GM21619 (cell line): Measurements from ENCODE around the gene TECPR2.
"Not testable (repeated sequence)": the region's sequence is repeated elsewhere in the genome, so short reads cannot be mapped to it uniquely, and the experiment has no call there.

Experiments used
- ATAC-seq: cut with Tn5 transposase; IDR thresholded peaks from one replicate; pipeline ENCODE4 v1.9.1; 2021; ENCODE audit not compliant: unreplicated experiment

The TECPR2 gene

DNA sequence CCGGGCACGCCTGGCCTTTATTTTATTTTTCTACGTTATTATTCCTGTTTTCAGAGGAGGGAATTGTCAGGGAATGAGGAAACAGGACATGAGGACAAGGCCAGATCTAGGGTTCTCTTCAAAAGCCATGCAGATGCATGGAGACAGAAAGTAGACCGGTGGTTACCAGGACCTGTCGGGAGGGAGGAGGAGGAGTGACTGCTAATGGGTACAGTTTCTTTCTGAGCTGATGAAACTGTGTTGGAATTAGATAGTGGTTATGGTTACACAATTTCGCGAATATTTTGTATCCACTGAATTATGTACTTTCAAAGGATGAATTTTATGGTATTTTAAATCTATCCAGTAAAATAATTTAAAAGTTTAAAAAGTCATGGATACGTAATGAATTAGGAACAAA lies 31.9 kb upstream of the TECPR2 start:
- no peak for ATAC-seq

DNA sequence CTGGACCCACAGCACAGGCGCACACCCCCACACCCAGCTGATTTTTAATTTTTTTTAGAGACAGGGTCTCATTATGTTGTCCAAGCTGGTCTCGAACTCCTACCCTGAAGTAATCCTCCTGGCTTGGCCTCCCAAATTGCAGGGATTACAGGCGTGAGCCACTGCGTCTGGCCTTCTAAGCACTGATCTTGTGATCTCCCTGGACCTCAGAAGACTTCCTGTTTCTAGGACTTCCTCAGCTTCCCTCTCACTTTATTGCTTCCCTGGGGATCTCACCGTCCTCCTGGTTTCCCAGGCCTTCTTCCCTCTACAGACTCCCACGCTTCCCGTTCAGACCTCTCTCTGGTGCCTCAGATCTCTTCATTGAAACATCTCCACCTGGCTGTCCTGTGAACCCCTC lies 29.4 kb upstream of the TECPR2 start:
- ATAC-seq, result no peak

DNA sequence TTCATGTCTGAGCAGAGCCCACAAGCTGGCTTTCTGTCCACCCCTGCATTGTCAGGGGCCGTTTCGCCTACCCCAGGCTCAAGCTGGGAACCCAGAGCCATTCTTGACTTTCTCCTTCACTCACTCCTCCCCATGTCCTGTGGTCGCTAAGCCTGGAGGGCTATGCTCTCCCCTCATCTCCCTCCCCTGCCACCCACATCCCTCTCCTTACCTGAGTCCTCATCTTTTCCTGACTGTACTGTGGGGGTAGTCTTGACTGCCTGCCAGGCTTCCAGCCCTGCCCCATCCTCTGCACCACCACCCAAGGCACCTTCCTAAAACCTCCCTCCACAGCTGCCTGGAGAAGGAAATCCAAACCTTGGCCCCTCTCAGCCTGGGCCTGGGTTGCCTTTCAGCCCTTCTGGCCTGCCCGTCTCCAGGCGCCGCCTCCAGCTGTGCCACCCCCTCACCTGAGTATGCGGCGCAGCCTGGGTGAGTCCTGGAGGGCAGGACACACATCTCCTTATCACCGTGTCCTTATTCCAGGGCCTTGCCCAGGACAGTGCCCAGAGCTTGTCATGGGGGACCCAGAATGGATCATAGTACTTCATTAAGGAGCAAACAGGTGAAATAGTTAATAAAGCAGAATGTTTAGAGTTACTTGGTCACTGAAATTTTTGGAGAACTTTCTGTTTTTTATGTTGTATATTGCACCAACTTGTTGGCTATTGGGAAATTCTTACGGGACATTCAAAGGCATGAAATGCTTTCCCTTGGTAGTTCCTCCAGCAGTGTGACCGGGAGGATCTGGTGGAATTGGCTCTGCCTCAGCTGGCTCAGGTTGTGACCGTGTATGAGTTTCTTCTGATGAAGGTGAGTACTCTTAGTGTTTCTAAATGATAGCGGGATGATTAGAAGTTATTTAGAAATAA lies 28.7 kb upstream of the TECPR2 start:
- no peak for ATAC-seq

DNA sequence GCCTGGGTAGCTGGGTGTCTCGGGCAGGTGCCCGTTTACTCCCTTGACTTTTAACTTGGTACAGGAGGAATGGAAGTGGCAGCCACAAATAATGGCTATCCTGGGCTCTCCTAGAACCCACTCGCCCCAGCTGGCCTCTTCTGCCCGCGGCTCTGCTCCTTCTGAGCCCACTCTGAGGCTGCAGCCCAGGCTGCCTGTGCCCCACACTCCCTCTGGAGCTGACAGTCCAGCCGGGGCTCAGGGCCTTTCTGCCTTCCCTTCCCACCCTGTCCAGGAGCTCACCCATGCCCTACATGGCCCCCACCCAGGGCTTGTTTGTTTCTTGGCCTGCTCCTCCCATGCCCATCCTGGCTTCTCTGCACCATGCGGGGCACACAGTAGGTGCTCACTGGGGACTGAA lies 27.6 kb upstream of the TECPR2 start:
- no peak for ATAC-seq

DNA sequence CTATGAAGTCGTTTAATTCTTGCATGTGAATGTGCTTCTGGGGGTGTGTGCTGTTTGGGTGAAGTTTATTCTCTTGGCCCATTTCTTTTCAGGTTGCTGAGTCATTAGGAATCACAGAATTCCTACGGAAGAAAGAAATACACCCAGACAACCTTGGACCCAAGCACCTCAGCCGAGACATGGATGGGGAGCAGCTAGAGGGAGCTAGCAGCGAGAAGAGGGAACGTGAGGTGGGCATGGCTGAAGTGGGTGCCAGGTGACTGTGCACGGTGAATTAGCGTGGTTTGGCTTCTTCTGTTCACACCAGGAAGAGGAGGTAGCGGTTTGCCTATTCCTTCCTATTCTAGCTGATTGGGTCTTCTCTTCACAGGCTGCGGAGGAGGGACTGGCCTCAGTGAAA lies 24.0 kb upstream of the TECPR2 start:
- no peak for ATAC-seq

DNA sequence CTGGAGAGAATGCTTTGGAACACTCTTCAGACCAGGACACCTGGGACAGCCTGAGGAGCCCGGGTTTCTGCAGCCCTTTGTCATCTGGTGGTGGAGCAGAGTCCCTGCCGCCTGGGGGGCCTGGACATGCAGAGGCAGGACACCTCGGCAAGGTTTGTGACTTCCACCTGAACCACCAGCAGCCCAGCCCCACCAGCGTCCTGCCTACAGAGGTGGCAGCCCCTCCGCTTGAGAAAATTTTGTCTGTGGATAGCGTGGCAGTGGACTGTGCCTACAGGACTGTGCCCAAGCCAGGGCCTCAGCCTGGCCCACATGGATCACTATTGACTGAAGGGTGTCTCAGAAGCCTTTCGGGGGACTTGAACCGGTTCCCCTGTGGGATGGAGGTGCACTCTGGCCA lies 21.2 kb upstream of the TECPR2 start:
- ATAC-seq, result no peak

DNA sequence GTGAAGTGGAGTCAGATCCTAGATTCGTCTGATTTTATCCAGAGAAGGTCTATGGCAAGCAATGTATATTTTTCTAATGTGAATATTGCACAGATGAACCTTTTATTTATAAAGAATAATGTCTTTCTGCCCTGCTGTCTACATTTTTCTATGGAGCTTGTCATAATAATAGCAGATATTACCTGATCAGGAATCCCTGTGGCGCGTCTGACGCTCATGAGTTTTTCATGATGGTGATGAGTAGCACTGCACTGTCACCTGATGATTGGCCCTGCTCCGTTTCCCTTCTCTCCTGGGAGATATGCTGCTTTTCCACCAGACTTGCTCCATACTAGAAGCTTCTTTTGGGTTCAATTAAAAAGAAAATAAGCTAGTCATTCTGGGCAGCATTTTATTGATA lies 20.5 kb upstream of the TECPR2 start:
- ATAC-seq, result no peak

DNA sequence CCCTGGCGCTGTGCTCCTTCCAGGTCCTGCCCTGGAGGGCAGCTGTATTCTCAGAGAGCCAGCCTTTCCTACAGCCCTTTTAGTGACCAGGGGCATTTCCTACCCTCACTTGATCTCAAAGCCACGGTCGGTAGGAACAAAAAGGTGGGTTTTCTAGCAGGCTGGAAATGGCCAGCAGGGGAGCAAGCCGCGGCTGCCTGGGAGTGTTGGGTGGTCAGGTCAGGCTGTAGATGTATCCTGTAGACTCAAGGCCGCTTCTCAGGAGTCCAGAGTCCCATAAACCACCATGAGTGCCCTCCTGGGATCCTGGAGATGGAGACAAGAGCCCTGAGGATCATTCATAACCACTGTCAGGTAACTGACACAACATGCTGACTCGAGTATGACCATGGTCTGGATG lies 18.7 kb upstream of the TECPR2 start:
- no peak for ATAC-seq

DNA sequence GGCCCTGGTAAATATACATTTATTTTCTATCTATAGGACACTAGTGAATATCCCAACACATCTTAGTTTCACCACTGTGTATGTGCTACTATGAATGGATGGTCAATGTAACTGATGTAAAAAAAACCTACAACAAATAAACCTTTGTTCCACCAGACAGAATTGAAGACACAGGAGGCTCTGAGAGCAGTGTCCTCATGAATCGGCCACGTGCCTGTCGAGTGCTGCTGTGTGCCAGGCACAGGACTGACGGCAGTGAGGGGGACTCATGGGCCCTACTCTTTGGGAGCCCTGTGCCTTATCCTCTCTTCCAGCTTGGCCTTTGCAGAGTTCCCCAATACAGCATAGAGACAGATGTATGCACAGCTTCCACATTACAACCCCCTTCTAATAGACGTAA lies 18.3 kb upstream of the TECPR2 start:
- no peak for ATAC-seq

DNA sequence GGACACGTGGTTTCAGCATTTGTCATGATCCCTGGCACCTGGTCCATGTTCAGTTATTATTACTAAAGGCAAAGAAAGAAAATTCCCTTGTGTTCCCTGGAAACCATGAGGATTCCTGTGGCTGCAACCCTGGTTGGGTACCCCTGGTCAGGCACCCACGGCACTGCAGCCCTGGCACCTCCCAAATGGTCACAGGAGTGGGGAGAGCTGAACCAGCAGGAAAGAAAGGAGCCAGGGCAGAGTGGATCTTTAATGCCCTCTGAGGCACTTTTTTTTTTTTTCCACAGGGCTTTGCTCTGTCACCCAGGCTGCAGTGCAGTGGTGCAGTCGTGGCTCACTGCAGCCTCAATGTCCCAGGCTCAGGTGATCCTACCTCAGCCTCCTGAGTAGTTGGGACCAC lies 17.5 kb upstream of the TECPR2 start:
- ATAC-seq, result no peak

DNA sequence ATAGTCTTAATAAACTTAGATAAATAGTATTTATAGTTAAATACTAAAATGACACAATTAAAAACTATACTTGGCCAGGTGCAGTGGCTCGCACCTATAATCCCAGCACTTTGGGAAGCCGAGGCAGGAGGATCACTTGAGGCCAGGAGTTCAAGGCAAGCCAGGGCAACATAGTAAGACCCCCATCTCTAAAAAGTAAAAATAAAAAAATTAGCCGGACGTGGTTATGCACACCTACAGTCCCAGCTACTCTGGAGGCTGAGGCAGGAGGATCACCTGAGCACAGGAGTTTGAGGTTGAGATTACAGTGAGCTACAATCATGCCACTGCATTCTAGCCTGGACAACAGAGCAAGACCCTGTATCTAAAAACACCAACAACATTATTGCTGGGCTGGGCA lies 16.1 kb upstream of the TECPR2 start:
- ATAC-seq, result no peak

DNA sequence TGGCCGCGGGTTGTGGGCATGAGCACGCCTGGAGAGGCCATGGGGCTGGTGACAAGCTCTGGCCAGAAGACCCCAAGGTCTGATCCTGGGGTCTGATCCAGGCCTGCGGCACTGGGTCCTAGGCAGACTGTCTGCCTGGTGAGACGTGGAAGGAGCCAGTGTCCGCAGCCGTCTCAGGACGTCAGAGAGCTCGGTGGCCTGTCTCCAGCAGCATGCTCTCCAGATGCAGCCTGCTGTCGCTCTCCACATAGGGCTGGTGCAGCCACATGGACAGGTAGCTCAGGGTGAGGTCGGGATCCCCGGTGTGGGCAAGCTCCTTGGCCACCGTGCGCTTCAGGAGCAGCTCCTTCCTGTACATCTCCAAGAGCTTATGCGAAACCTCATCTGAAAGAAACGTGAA lies 14.4 kb upstream of the TECPR2 start:
- ATAC-seq, result no peak

DNA sequence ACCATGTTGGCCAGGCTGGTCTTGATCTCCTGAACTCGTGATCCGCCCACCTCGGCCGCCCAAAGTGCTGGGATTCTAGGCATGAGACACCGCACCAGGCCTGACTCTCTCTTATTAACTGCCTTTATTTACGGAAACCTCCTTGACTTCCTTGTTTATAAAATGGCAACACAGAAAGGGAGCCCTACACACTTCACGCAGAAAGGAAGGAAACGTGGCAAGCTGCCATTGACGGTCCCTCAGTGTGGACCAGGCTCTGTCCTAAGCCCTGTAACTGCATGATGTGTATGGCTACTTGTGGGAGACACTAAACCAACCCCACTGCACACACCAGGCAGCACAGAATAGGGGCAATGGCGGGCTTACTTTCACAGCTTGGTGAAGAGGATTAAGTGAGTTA lies 11.7 kb upstream of the TECPR2 start:
- ATAC-seq, result no peak

DNA sequence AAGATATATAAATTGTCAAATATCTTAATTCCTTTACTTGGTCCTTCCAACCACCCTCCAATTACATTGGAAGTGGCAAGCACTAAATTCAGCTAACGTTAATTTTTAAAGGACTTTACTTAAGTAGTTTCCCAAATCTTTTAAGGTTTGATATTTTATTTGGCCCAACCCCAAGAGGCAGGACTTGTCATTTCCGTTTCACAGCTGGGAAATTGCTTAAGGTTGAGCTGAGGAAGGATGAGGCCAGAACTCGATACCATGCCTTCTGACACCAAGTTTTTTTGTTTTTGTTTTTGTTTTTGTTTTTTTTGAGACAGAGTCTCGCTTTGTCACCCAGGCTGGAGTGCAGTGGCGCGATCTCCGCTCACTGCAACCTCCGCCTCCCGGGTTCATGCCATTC lies 11.1 kb upstream of the TECPR2 start:
- not testable (repeated sequence) for ATAC-seq

DNA sequence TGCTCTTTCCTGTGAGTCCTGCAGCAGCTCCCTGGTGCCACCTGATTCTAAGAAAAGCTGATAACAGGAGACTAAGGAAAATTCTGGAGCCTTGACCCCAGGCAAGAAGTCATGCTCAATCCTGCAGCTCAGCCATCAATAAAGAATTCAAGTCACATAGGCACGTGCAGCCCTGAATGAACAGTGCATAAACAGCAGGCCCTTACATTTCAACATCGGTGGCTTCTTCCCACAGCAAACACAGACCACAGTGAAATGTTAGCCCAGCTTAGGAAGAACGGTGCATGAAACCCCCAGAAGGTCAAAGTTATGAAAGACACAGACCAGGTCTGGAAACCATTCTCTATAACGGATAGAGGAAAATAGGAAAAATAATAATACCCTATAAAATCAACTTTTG lies 10.5 kb upstream of the TECPR2 start:
- no peak for ATAC-seq

DNA sequence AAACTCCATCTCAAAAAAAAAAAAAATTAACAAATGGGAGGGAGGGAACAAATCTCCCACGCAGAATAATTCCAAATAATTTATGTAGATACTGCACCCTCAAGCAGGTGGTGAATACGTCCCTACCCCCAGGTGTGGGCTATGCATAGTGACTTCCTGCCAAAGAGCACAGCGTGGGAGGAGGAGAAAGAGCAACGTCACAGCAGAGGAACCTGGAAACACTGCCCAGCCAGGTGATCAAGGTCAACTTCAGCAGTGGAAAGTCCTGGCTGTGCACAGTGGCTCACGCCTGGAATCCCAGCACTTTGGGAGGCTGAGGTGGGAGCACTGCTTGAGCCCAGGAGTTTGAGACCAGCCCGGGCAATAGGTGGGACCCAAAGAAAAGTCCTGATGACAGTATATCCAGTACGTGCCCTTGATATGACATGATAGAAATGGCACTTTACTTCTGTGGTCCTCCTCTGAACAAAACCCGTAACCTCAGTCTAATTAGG lies 9.6 kb upstream of the TECPR2 start:
- ATAC-seq, result no peak

DNA sequence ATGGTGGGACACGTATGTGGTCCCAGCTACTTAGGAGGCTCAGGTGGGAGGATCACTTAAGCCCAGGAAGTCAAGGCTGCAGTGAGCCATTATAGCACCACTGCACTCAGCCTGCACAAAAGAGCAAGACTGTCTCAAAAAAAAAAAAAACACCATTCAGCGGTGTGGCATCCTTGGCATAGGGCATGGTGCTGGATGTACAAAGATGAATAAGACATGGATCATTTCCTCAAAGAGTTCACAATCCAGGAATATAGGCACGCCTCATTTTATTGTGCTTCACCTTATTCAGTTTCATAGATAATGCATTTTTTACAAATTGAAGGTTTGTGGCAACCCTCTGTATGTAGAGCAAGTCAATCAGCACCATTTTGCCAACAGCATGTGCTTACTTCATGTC lies 6.5 kb upstream of the TECPR2 start:
- ATAC-seq, result no peak

DNA sequence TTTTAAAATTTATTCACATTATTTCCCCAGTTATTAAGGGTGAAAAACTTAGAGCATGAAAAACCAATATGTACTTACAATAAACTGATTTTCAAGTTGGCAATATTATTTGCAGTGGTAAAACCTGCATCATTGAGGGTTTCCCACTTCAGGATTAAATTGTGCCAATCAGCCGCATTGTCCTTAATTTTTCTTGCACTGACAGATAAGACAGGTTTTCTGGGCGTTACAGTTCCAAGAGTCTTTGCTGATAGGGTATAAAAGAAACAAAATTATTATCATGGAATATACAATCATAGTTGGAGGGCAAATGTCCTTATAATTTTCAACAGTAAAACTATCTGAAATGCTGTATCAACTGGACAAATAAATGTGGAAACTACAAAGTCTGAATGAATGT lies 3.4 kb upstream of the TECPR2 start:
- no peak for ATAC-seq

DNA sequence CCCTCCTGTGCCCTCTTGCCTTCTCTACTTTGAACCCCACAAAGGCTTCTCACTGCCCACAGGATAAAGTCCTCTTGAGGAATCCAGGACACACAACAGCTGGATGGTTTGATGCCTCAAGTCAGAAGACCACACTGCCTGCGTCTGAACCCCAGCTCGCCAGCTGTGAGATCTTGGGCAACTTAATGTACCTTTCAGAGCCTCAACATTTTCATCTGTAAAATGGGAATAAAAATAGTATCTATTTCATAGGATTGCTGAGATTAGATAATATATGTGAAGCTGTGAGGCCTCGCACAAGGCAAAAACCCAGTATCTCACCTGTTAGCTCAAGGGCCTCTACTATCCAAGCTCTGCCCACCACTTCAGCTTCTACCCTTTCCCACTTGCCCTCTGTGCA lies 2.4 kb upstream of the TECPR2 start:
- ATAC-seq, result no peak

DNA sequence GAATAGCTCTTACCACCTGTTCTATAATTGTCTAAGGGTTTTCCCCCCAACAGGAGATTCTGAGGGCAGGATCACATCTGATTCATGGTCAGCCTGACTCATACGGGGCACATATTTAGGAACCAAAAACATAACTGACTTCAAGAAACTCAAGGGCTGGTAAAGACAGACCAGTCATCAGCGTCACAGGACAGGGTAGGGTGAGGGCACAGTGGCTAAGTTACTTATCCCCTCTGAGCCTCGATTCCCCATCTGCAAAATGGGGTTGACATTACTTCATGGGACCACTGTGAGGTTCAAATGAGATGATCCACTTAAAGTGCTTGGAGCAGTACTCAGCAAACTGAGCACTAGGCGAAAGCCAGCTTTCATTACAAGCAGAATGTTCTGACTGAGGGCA lies 657 bp upstream of the TECPR2 start:
- no peak for ATAC-seq

DNA sequence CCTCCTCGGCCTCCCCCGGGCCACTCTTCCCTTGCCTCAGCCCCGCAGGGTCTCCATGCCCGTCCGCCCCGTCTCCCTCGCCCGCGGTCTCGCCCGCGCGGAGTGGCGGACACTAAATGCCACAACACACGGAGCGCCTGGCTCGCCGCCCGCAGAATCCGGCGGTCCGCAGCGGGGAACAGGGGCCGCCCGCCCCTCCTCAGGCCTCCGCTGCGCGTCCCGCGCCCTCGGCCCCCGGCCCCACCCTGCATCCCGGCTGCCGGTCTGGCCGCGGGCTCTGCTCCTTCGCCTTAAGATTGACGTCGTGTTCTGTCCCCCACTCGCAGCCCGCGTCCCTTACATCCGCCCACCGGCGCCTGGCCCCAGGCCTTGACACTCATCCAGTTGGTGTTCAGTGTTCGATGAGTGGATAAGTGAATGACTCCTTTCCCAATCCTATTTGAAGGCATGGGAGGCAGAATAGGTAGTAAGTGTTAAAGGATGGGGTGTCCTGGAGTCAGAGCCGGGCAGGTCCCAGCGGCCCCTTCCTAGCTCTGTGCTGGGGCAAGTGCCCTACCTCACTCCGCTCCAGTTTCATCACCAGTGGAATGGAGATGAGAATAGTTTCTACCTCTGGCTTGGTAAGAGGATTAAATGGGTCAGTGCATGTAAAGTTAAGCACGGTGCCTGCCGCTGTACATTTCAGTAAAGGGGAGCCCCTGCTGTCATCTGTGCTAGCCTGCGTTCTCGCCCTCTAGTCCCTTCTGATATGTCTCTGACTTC lies 622 bp downstream of the TECPR2 start:
- ATAC-seq, result peak; percentile 24

DNA sequence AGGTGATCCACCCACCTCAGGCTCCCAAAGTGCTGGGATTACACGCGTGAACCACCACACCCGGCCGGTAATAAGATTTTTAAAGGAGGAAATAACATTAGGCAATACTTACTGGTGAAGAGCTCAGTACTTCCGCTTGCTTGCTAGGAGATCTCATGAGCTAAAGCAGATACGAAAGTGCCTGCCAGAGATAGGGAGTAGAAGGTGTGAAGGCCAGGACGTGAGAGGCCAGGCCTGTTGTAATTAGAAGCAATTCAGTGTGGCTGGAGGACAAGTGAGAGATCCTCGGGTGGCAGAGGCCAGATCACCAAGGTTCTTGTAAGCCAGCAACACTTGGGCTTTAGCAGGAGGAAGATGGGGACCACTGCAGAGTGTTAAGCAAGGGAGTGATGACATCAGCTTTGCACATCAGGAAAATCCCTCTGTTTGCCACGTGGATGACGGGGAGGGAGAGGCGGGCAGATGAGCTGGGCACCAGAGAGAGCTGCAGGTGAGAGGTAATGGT lies 7.6 kb downstream of the TECPR2 start:
- ATAC-seq, result no peak
